ENCODE data around the gene PPP2R2C.

The PPP2R2C gene

DNA sequence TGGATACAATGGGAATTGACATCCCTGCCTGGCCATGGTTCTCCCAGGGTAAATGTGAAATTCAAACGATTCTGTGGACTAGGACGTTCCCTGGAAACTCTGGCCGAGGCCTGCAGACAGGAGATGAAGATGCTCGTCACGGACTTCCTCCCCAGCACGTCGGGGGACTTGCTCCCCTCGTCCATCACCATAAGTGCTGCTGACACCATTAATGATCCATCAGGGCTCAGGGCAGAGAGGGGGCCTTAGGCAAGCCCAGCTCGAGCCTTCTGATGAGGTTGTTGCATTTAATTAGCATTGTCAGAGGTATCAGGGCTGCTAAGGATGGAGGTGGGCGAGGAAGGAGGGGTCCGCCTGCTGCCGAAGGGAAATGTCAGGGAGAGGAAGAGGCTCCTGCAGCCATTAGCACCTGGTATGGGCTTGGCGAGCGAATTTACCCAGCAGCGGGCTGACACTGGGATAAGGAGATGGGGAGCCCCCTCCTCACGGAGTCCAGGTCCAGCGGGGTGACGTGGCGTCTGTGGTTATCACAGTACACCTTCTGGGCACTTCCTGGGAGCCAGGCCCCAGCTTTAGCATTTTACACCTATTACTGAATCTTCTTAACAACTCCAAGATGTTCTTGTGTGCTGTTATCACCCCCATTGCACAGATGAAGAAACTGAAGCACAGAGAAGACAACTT lies 83.1 kb downstream of the PPP2R2C start:
- TF ChIP-seq, protein P1, sequence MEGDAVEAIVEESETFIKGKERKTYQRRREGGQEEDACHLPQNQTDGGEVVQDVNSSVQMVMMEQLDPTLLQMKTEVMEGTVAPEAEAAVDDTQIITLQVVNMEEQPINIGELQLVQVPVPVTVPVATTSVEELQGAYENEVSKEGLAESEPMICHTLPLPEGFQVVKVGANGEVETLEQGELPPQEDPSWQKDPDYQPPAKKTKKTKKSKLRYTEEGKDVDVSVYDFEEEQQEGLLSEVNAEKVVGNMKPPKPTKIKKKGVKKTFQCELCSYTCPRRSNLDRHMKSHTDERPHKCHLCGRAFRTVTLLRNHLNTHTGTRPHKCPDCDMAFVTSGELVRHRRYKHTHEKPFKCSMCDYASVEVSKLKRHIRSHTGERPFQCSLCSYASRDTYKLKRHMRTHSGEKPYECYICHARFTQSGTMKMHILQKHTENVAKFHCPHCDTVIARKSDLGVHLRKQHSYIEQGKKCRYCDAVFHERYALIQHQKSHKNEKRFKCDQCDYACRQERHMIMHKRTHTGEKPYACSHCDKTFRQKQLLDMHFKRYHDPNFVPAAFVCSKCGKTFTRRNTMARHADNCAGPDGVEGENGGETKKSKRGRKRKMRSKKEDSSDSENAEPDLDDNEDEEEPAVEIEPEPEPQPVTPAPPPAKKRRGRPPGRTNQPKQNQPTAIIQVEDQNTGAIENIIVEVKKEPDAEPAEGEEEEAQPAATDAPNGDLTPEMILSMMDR (IDR thresholded peaks at IDR 0.05; ENCODE audit: insufficient read depth, missing control alignments): no peak
- FAIRE-seq (no peak), DNase-seq (ENCODE audit: insufficient read length, low spot score) (no peak)

DNA sequence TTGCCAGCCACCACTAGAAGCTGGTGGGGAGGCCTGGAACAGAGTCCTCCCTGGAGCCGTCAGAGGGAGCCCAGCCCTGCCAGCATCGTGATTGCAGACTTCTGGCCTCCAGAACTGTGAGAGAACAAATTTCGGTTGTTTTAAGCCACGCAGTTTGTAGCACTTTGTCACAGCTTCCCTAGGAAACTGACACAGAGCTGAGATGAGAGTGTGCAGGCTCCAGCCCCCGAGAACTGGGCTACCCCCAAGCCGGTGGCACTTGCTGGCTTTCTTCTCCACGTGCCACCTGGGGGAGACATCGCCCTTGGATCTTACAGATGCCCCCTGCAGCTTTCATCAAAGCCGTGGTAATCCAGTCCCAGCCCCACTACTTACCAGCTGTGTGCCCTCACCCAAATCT lies 83.7 kb downstream of the PPP2R2C start:
- FAIRE-seq: no peak
- TF ChIP-seq, protein P1 (IDR thresholded peaks at IDR 0.05; ENCODE audit: insufficient read depth, missing control alignments): no peak
- no peak for DNase-seq (ENCODE audit: insufficient read length, low spot score)

DNA sequence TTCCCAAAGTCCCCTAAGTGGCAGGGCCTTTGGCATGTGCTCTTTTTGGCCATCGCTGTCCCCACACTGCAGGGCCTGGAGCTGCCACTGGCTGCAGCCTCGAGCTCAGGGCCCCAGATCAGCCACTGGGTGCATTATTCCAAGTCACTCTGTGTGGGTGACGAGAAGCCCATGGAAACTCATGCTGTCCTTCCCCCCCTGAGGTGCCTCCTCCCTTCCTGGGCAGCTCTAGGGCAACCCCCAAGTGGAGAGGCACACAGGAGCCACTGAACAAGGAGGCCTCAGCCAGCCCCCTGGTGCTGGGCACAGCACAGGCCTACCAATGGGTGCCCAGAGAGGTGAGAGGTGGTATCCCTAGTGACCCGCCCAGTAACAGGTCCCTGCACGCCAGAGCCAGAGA lies 84.5 kb downstream of the PPP2R2C start:
- TF ChIP-seq, protein P1 (IDR thresholded peaks at IDR 0.05; ENCODE audit: insufficient read depth, missing control alignments): no peak
- no peak for DNase-seq (ENCODE audit: insufficient read length, low spot score)
- no peak for FAIRE-seq

DNA sequence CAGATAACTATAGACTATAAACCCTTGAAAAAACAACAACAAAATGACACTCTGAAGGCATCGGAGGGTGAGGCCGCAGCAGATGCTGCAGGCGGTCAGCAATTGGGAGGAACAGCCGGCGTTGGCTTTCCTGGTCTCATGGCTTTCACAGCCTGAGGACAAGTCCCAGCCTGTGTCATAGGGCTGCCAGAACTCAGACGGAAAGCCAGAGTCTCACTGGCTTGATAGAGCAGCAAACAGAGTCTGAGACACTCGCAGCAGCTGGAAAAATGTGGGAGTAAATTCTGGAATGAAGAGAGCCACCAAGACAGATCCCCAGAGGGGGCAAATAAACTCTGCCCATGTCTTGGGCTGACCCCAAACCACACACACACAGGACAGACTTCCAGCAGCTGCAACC lies 86.3 kb downstream of the PPP2R2C start:
- FAIRE-seq (no peak), DNase-seq (ENCODE audit: insufficient read length, low spot score) (no peak)
- TF ChIP-seq, protein P1 (IDR thresholded peaks at IDR 0.05; ENCODE audit: insufficient read depth, missing control alignments): no peak

DNA sequence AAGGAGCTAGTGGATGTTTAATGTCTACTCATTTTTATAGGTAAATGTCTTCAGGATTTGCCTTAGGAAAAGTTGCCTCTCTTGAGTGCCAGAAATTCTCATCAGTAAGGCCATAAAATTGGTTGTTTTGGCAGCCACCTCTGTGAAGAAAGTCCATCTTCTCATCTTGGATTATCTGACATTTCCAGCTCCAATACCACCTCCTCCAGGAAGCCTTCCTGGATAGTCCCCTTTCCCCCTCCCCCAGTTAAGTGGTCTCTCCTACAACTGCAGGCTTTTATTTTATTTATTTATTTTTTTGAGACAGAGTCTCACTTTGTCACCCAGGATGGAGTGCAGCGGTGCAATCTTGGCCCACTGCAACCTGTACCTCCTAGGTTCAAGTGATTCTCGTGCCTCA lies 87.1 kb downstream of the PPP2R2C start:
- TF ChIP-seq, protein P1 (IDR thresholded peaks at IDR 0.05; ENCODE audit: insufficient read depth, missing control alignments): no peak
- FAIRE-seq (no peak), DNase-seq (ENCODE audit: insufficient read length, low spot score) (no peak)

DNA sequence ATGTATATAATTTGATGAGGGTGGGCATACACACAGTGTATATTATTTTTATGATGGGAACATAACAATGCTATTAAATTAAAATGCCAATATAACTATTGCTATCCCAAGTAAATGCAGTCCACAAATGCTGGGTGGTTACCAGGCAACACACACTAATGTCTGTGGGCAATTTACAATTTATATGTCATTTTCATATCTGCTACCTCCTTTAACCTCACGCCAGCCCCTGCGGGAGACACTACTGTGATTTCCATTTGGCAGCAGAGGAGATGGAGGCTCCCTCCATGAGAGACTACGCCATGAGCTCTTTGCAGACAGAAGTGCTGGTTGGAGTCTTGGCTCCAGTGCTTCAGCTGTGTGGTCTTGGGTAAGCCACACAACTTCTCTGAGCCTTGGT lies 87.9 kb downstream of the PPP2R2C start:
- TF ChIP-seq, protein P1 (IDR thresholded peaks at IDR 0.05; ENCODE audit: insufficient read depth, missing control alignments): no peak
- FAIRE-seq: no peak

DNA sequence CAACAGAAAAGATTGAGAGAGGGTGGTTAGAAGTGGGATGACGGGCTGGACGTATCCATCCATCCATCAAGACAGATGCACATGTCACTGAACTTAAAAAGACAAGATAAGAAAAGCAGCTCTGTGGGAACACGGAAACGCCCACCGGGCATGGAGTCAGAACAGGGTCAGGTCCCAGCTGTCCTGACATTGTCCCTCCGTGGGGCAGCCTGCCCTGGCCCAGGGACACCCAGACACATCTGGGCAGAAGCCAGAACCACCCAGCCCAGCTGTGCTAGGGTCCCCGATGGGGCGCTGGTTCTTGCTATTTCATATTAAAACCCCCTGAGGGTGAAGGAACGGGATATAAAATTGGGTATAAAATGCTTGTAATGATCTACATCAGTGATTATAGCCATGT lies 88.5 kb downstream of the PPP2R2C start:
- TF ChIP-seq, protein P1 (IDR thresholded peaks at IDR 0.05; ENCODE audit: insufficient read depth, missing control alignments): no peak
- DNase-seq (ENCODE audit: insufficient read length, low spot score) (no peak), FAIRE-seq (no peak)

More for the DNA sequence above, 87.9 kb downstream of the PPP2R2C start:
- no peak for DNase-seq (ENCODE audit: insufficient read length, low spot score)

Measured in D721Med (cell line).